Measurements from ENCODE around the gene CORO6.

The CORO6 gene

DNA sequence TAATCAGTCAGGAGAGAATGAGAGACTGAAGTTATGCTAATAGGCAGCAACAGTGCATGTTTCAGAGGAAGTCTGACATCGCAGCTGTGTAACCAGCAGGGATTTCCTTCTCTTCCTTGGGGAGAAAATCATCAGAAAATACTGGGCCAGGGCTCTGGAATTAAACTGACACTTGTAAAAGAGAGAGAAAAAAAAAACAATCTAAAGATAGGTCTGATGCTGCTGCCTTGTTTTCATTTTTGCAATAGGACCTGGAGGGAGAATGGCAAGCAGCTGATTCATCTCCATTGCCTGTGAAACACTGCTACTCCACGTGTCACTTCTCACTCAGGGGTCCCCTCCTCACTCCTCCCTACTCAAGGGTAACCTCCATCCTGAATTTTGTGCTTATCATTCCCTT lies 17.7 kb upstream of the CORO6 start:
- H3K4me3 ChIP-seq (ENCODE audit: low read depth, low read length): no peak overlapping the region
- no peak for DNase-seq (ENCODE audit: low read depth)
- TF ChIP-seq, protein P1, sequence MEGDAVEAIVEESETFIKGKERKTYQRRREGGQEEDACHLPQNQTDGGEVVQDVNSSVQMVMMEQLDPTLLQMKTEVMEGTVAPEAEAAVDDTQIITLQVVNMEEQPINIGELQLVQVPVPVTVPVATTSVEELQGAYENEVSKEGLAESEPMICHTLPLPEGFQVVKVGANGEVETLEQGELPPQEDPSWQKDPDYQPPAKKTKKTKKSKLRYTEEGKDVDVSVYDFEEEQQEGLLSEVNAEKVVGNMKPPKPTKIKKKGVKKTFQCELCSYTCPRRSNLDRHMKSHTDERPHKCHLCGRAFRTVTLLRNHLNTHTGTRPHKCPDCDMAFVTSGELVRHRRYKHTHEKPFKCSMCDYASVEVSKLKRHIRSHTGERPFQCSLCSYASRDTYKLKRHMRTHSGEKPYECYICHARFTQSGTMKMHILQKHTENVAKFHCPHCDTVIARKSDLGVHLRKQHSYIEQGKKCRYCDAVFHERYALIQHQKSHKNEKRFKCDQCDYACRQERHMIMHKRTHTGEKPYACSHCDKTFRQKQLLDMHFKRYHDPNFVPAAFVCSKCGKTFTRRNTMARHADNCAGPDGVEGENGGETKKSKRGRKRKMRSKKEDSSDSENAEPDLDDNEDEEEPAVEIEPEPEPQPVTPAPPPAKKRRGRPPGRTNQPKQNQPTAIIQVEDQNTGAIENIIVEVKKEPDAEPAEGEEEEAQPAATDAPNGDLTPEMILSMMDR (IDR thresholded peaks at IDR 0.05; ENCODE audit: low read depth, low read length, missing control alignments): no peak

DNA sequence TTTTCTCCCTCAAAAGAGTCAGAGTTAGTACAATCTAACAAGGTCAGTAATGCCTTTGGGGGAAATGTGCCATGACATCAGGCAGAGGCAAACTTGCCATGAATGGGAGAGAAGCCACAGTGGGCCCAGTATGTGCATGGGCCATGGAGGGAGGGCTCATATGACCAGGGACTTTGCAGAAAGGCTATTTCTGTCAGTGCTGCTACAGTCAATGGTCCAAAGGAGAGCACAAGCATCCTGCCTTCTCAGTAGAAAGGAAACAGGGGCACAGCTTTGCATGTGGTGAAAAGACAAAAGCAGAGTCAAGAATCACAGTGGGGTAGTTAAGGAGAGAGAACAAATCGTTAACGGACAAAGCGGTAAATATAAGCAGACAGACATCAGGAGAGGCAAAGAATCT lies 11.2 kb upstream of the CORO6 start:
- TF ChIP-seq, protein P1 (IDR thresholded peaks at IDR 0.05; ENCODE audit: low read depth, low read length, missing control alignments): no peak

DNA sequence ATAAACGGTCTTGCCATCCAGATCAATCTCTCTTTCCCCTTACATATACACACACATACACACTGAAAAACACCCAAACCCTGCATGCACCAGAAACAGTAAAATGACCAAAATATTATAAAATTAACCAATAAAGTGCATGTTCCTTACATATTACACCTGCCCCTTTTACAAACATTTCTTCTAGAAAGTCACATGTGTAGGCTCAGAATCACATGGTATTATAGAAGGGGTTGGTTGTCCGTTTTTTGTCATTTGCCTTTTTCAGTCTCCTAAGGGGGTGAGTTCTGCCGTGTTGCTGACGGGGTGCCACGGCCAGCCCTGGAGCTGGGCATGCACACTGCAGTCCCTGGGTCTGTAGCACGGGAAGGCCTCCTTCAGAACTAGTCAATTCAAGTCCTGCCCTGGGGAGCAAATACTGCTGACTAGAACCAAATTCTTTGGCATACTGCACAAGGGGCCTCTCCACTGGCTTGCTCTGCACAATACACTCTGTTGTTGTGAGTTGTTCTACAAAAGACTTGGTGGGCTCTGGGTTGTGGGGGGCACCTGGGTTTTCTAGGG lies 8.0 kb upstream of the CORO6 start:
- no peak overlapping the region for H3K4me3 ChIP-seq (ENCODE audit: low read depth, low read length)
- no peak for DNase-seq (ENCODE audit: low read depth)
- TF ChIP-seq, protein P1 (IDR thresholded peaks at IDR 0.05; ENCODE audit: low read depth, low read length, missing control alignments): no peak

More for the DNA sequence above, 11.2 kb upstream of the CORO6 start:
- no peak for DNase-seq (ENCODE audit: low read depth)
- no peak overlapping the region for H3K4me3 ChIP-seq (ENCODE audit: low read depth, low read length)

DNA sequence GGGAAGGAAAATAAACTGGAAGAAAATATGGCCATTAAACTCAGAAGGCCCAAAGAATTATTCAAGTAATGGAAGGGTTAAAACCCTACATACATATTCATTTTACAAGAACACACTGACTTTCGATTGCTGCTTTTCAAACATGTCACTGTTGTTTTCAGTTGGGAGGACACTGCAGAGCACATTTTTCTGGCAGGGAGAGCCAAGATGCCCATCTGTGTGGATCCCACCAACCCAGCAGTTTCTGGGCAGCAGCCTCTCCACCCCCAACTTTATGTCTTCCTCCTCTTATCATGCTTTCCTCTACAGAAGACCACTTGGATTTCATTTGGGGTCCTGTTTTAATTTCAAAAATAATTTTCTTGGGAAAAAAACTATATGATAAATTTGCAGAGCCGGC lies 7.1 kb upstream of the CORO6 start:
- TF ChIP-seq, protein P1 (IDR thresholded peaks at IDR 0.05; ENCODE audit: low read depth, low read length, missing control alignments): no peak
- H3K4me3 ChIP-seq (ENCODE audit: low read depth, low read length): no peak overlapping the region
- no peak for DNase-seq (ENCODE audit: low read depth)

DNA sequence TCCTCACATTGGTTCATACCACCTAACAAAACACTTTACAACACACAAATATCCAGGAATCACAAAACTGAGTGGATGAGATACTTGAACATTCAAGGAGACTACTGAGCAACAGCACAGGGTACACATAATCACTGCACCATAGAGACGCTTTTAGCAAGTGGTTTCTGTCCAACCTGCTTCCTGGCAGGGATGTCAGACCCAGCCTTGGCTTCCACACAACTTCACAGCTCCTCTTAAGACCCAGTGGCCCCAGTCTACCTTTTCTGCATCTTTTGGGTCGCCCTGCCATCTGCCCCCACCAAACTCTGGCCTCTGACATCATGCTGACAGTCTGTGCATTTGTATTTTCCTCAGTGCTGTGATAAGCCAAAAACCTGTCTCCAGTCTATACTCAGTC lies 5.9 kb upstream of the CORO6 start:
- TF ChIP-seq, protein P1 (IDR thresholded peaks at IDR 0.05; ENCODE audit: low read depth, low read length, missing control alignments): no peak
- DNase-seq (ENCODE audit: low read depth): no peak
- no peak overlapping the region for H3K4me3 ChIP-seq (ENCODE audit: low read depth, low read length)

DNA sequence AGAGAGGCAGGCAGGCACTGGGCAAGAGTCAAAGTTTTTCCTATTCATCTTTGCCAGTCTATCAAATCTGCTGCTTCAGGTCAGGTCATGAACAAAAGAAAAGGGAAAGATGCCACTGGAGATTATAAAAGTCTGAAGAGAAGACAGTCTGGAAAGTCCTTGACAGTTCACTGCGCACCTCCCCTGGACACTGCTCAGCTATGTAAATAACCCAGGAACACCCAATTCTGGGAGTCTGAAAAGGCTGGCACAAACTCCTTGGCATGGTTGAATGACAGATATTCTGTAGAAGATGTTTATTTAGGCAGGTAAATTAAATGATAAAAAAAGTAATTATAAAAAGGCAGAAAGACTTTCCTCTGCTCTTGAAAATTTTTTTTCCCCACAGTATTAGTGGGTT lies 5.2 kb upstream of the CORO6 start:
- H3K4me3 ChIP-seq (ENCODE audit: low read depth, low read length): no peak overlapping the region
- TF ChIP-seq, protein P1 (IDR thresholded peaks at IDR 0.05; ENCODE audit: low read depth, low read length, missing control alignments): no peak
- no peak for DNase-seq (ENCODE audit: low read depth)

DNA sequence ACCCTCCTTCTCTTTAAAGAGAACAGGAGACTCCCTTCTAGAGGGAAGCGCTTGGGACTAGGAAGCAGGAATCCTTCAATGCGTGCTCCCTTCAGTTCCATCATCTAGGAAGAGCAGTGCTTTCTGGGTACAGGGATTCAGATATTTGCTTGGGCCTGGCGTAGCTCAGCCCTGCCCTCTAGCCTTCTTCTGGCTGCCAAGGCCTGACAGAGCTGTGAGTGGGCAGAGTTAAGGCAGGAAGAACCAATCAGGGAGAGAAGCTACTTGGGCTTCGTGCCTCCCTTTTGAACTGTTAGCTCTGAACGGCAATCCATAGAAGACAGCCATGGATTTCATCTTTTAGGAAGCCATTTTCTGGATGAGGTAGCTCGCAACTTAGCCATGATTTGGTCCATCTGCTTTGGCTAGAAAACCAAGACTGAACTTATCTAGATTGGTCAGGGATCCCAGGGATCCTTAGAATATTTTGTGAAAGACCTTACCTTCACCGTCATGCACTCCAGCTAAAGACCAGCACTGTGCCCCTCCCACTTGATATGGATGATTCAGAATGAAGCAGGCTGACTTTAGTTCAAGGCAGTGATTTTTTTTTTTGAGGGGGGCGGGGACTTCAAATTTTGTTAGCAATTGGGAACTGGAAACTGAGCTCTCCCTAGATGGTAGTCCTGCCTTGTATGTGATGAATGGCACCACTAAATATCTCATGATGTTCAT lies 2.5 kb upstream of the CORO6 start:
- H3K4me3 ChIP-seq (ENCODE audit: low read depth, low read length): no peak overlapping the region
- DNase-seq (ENCODE audit: low read depth): no peak
- TF ChIP-seq, protein P1 (IDR thresholded peaks at IDR 0.05; ENCODE audit: low read depth, low read length, missing control alignments): no peak
